ENCODE data around the gene UCP3.

UCP3 gene

GRCh38 chr11:74000307-74001133 is 8.4 kb downstream of the UCP3 start:
- no peak overlapping the region for H3K27ac ChIP-seq (ENCODE audit: low read depth, low read length)
- no peaks in the 10 kb centered on the region for H3K79me1 ChIP-seq (ENCODE audit: low read length)

GRCh38 chr11:73999581-74000306 is 9.1 kb downstream of the UCP3 start:
- no peak overlapping the region for H2BK5ac ChIP-seq (ENCODE audit: low read length)
- H3K27ac ChIP-seq (ENCODE audit: low read depth, low read length): no peak overlapping the region
- no peaks in the 10 kb centered on the region for H3K4me1 ChIP-seq (ENCODE audit: control insufficient read depth, low read depth, low read length)
- no peaks in the 10 kb centered on the region for H3K79me2 ChIP-seq (ENCODE audit: control insufficient read depth, insufficient read depth, low read length)
- no peak overlapping the region for H3K23ac ChIP-seq (ENCODE audit: low read length)
- no peak overlapping the region for H4K8ac ChIP-seq (ENCODE audit: low read depth, low read length)
- H2BK15ac ChIP-seq (replicated peaks; ENCODE audit: low read depth): no peak overlapping the region
- H3K27me3 ChIP-seq (ENCODE audit: insufficient read depth, low read length, poor library complexity): no peaks in the 10 kb centered on the region
- no CpG with 5 or more reads among the region's 8 CpGs for WGBS (ENCODE audit: extremely low coverage, insufficient coverage, low lambda C conversion rate)
- H3K36me3 ChIP-seq (ENCODE audit: control insufficient read depth, insufficient read depth, low read length): no peaks in the 10 kb centered on the region
- H3K79me1 ChIP-seq (ENCODE audit: low read length): no peaks in the 10 kb centered on the region
- H3K18ac ChIP-seq (ENCODE audit: low read length): no peak overlapping the region
- H3K4me3 ChIP-seq (ENCODE audit: low read length): no peak overlapping the region
- H3K9ac ChIP-seq (ENCODE audit: low read length): no peak overlapping the region
- H4K5ac ChIP-seq (ENCODE audit: low read length): no peak overlapping the region
- no peak overlapping the region for H3K56ac ChIP-seq (ENCODE audit: low read length)
- H2BK120ac ChIP-seq (ENCODE audit: low read depth, low read length): no peak overlapping the region
- no peak overlapping the region for H3K4me2 ChIP-seq (ENCODE audit: low read length)
- no peak overlapping the region for H3K4ac ChIP-seq (ENCODE audit: low read depth, low read length)
- no peak overlapping the region for H2AK5ac ChIP-seq (ENCODE audit: low read length)
- DNase-seq: no peak

More at GRCh38 chr11:74000307-74001133, 8.4 kb downstream of the UCP3 start:
- H2BK15ac ChIP-seq (replicated peaks; ENCODE audit: low read depth): no peak overlapping the region
- H3K36me3 ChIP-seq (ENCODE audit: control insufficient read depth, insufficient read depth, low read length): no peaks in the 10 kb centered on the region
- H3K4me1 ChIP-seq (ENCODE audit: control insufficient read depth, low read depth, low read length): no peaks in the 10 kb centered on the region
- H3K4me3 ChIP-seq (ENCODE audit: low read length): no peak overlapping the region
- no peak for DNase-seq
- no peaks in the 10 kb centered on the region for H3K27me3 ChIP-seq (ENCODE audit: insufficient read depth, low read length, poor library complexity)
- H3K56ac ChIP-seq (ENCODE audit: low read length): no peak overlapping the region
- H3K4me2 ChIP-seq (ENCODE audit: low read length): no peak overlapping the region
- no peaks in the 10 kb centered on the region for H3K79me2 ChIP-seq (ENCODE audit: control insufficient read depth, insufficient read depth, low read length)
- H3K23ac ChIP-seq (ENCODE audit: low read length): no peak overlapping the region
- H2BK5ac ChIP-seq (ENCODE audit: low read length): no peak overlapping the region
- H4K8ac ChIP-seq (ENCODE audit: low read depth, low read length): no peak overlapping the region
- no peak overlapping the region for H3K18ac ChIP-seq (ENCODE audit: low read length)
- H3K9ac ChIP-seq (ENCODE audit: low read length): no peak overlapping the region
- no CpG with 5 or more reads among the region's 14 CpGs for WGBS (ENCODE audit: extremely low coverage, insufficient coverage, low lambda C conversion rate)
- H2BK120ac ChIP-seq (ENCODE audit: low read depth, low read length): no peak overlapping the region
- H2AK5ac ChIP-seq (ENCODE audit: low read length): no peak overlapping the region
- H4K5ac ChIP-seq (ENCODE audit: low read length): no peak overlapping the region
- no peak overlapping the region for H3K4ac ChIP-seq (ENCODE audit: low read depth, low read length)

GRCh38 chr11:73998846-73999575 is 9.9 kb downstream of the UCP3 start:
- Histone ChIP-seq H2BK15ac (replicated peaks; ENCODE audit: low read depth) (no peak overlapping the region), H3K79me1 (ENCODE audit: low read length) (no peaks in the 10 kb centered on the region), H3K27me3 (ENCODE audit: insufficient read depth, low read length, poor library complexity) (no peaks in the 10 kb centered on the region), H3K23ac (ENCODE audit: low read length) (no peak overlapping the region), H4K5ac (ENCODE audit: low read length) (no peak overlapping the region), H3K9ac (ENCODE audit: low read length) (no peak overlapping the region), H2BK5ac (ENCODE audit: low read length) (no peak overlapping the region), H3K79me2 (ENCODE audit: control insufficient read depth, insufficient read depth, low read length) (no peaks in the 10 kb centered on the region), H2BK120ac (ENCODE audit: low read depth, low read length) (no peak overlapping the region), H3K56ac (ENCODE audit: low read length) (no peak overlapping the region), H2AK5ac (ENCODE audit: low read length) (no peak overlapping the region), H3K4me2 (ENCODE audit: low read length) (no peak overlapping the region), H3K18ac (ENCODE audit: low read length) (no peak overlapping the region), H3K36me3 (ENCODE audit: control insufficient read depth, insufficient read depth, low read length) (no peaks in the 10 kb centered on the region), H3K27ac (ENCODE audit: low read depth, low read length) (no peak overlapping the region), H3K4me3 (ENCODE audit: low read length) (no peak overlapping the region), H4K8ac (ENCODE audit: low read depth, low read length) (no peak overlapping the region), H3K4ac (ENCODE audit: low read depth, low read length) (no peak overlapping the region), H3K4me1 (ENCODE audit: control insufficient read depth, low read depth, low read length) (no peaks in the 10 kb centered on the region)
- WGBS (ENCODE audit: extremely low coverage, insufficient coverage, low lambda C conversion rate): no CpG with 5 or more reads among the region's 13 CpGs
- no peak for DNase-seq

GRCh38 chr11:73997120-73997770 is 11.6 kb downstream of the UCP3 start:
- Histone ChIP-seq H3K23ac (ENCODE audit: low read length) (no peak overlapping the region), H2BK15ac (replicated peaks; ENCODE audit: low read depth) (no peak overlapping the region), H3K27ac (ENCODE audit: low read depth, low read length) (no peak overlapping the region), H3K79me1 (ENCODE audit: low read length) (no peaks in the 10 kb centered on the region), H2AK5ac (ENCODE audit: low read length) (no peak overlapping the region), H3K4me1 (ENCODE audit: control insufficient read depth, low read depth, low read length) (no peaks in the 10 kb centered on the region), H4K8ac (ENCODE audit: low read depth, low read length) (no peak overlapping the region), H3K79me2 (ENCODE audit: control insufficient read depth, insufficient read depth, low read length) (no peaks in the 10 kb centered on the region), H4K5ac (ENCODE audit: low read length) (no peak overlapping the region), H2BK120ac (ENCODE audit: low read depth, low read length) (no peak overlapping the region), H3K27me3 (ENCODE audit: insufficient read depth, low read length, poor library complexity) (no peaks in the 10 kb centered on the region), H3K4me2 (ENCODE audit: low read length) (no peak overlapping the region), H3K4me3 (ENCODE audit: low read length) (no peak overlapping the region), H2BK5ac (ENCODE audit: low read length) (no peak overlapping the region), H3K56ac (ENCODE audit: low read length) (no peak overlapping the region), H3K18ac (ENCODE audit: low read length) (no peak overlapping the region), H3K9ac (ENCODE audit: low read length) (no peak overlapping the region), H3K36me3 (ENCODE audit: control insufficient read depth, insufficient read depth, low read length) (no peaks in the 10 kb centered on the region), H3K4ac (ENCODE audit: low read depth, low read length) (no peak overlapping the region)
- WGBS (ENCODE audit: extremely low coverage, insufficient coverage, low lambda C conversion rate): no CpG with 5 or more reads among the region's 6 CpGs
- no peak for DNase-seq

DNA sequence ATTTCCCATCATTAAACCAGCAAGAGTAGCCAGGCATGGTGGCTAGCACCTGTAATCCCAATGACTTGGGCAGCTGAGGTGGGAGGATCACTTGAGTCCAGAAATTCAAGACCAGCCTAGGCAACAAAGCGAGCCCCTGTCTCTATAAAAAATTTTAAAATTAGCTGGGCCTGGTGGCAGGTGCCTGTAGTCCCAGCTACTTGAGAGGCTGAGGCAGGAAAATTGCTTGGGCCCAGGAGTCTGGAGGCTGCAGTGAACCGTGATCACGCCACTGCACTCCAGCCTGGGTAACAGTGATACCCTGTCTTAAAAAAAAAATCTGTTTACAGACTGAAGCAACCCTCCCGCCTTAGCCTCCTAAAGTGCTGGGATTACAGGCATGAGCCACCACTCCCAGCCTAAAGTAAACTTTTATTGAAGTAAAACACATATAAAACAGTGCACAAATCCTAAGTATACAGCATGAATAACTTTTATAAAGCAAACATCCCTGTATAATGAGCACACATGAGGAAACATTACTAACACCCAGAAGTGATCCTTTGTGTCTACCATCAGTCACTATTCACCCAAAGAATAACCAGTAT is 12.6 kb downstream of the UCP3 start:
- Histone ChIP-seq H3K79me1 (ENCODE audit: low read length) (no peaks in the 10 kb centered on the region), H2BK120ac (ENCODE audit: low read depth, low read length) (no peak overlapping the region), H2BK5ac (ENCODE audit: low read length) (no peak overlapping the region), H3K56ac (ENCODE audit: low read length) (no peak overlapping the region), H3K4me2 (ENCODE audit: low read length) (no peak overlapping the region), H3K79me2 (ENCODE audit: control insufficient read depth, insufficient read depth, low read length) (no peaks in the 10 kb centered on the region), H4K5ac (ENCODE audit: low read length) (no peak overlapping the region), H3K23ac (ENCODE audit: low read length) (no peak overlapping the region), H3K4me3 (ENCODE audit: low read length) (no peak overlapping the region), H3K18ac (ENCODE audit: low read length) (no peak overlapping the region), H2BK15ac (replicated peaks; ENCODE audit: low read depth) (no peak overlapping the region), H3K36me3 (ENCODE audit: control insufficient read depth, insufficient read depth, low read length) (no peaks in the 10 kb centered on the region), H2AK5ac (ENCODE audit: low read length) (no peak overlapping the region), H3K27ac (ENCODE audit: low read depth, low read length) (no peak overlapping the region), H3K4me1 (ENCODE audit: control insufficient read depth, low read depth, low read length) (no peaks in the 10 kb centered on the region), H3K4ac (ENCODE audit: low read depth, low read length) (no peak overlapping the region), H4K8ac (ENCODE audit: low read depth, low read length) (no peak overlapping the region), H3K27me3 (ENCODE audit: insufficient read depth, low read length, poor library complexity) (no peaks in the 10 kb centered on the region), H3K9ac (ENCODE audit: low read length) (no peak overlapping the region)
- no peak for DNase-seq
- WGBS (ENCODE audit: extremely low coverage, insufficient coverage, low lambda C conversion rate): no CpG with 5 or more reads among the region's 4 CpGs
